WTC11 (cell line): Measurements from ENCODE around the gene ADH7.

ENCODE experiments used
- ATF2 ChIP-seq: sonication (generic); formaldehyde crosslinking; IDR thresholded peaks from 2 replicates; pipeline ENCODE4 v1.8.1; 2022; ENCODE audit warnings: low read depth, missing genetic modification reagents, borderline replicate concordance
- CTCF ChIP-seq: fragments of 200-600 bp; IDR thresholded peaks from 2 replicates; pipeline ENCODE4 v1.8.0; 2022; ENCODE audit warnings: antibody characterized with exemption
- ELF4 ChIP-seq: sonication (generic); formaldehyde crosslinking; IDR thresholded peaks from 2 replicates; pipeline ENCODE4 v1.8.1; 2022; ENCODE audit warnings: low read depth, mild to moderate bottlenecking, moderate library complexity, missing genetic modification reagents
- ETV6 ChIP-seq: sonication (generic); formaldehyde crosslinking; IDR thresholded peaks from 2 replicates; pipeline ENCODE4 v1.8.1; 2022; ENCODE audit warnings: mild to moderate bottlenecking, missing genetic modification reagents
- FOXJ3 ChIP-seq: sonication (generic); formaldehyde crosslinking; IDR thresholded peaks from 2 replicates; pipeline ENCODE4 v1.9.0; 2021; ENCODE audit warnings: missing genetic modification reagents, mild to moderate bottlenecking, borderline replicate concordance
- MAX ChIP-seq: sonication (generic); formaldehyde crosslinking; IDR thresholded peaks from 2 replicates; pipeline ENCODE4 v1.8.0; 2022; ENCODE audit warnings: mild to moderate bottlenecking, missing genetic modification reagents
- NR2C2 ChIP-seq: sonication (generic); formaldehyde crosslinking; IDR thresholded peaks from 2 replicates; pipeline ENCODE4 v1.8.0; 2022; ENCODE audit warnings: mild to moderate bottlenecking, missing genetic modification reagents
- STAT6 ChIP-seq: sonication (generic); formaldehyde crosslinking; conservative IDR thresholded peaks from 2 replicates; pipeline ENCODE4 v1.8.1; 2023; ENCODE audit warnings: mild to moderate bottlenecking, low read depth, missing genetic modification reagents, moderate library complexity
- TP53 ChIP-seq: sonication (generic); formaldehyde crosslinking; IDR thresholded peaks from 2 replicates; pipeline ENCODE4 v1.8.1; 2023; ENCODE audit warnings: mild to moderate bottlenecking, missing genetic modification reagents
- ZNF219 ChIP-seq: sonication (generic); formaldehyde crosslinking; IDR thresholded peaks from 2 replicates; pipeline ENCODE4 v1.8.0; 2023; ENCODE audit warnings: missing genetic modification reagents, mild to moderate bottlenecking, borderline replicate concordance

GRCh38 chr4:99414401-99414800, 20.7 kb downstream of the ADH7 start:
- TF ChIP-seq STAT6 (CRISPR knock-in tag) (no peak), TP53 (CRISPR knock-in tag) (no peak), MAX (CRISPR knock-in tag) (no peak), CTCF (no peak), ETV6 (no peak), FOXJ3 (CRISPR knock-in tag) (no peak), ATF2 (CRISPR knock-in tag) (no peak), NR2C2 (no peak), ELF4 (CRISPR knock-in tag) (no peak), ZNF219 (CRISPR knock-in tag) (no peak)
